ENCODE data around the gene PGM5. TPM values are rescaled to one million over a fixed set of nuclear protein-coding genes. Genes with fewer than 3 reads are reported as not detected.

Gene PGM5
- total and polyA plus RNA-seq, 2 experiments from 2014 or later = not detected

DNA sequence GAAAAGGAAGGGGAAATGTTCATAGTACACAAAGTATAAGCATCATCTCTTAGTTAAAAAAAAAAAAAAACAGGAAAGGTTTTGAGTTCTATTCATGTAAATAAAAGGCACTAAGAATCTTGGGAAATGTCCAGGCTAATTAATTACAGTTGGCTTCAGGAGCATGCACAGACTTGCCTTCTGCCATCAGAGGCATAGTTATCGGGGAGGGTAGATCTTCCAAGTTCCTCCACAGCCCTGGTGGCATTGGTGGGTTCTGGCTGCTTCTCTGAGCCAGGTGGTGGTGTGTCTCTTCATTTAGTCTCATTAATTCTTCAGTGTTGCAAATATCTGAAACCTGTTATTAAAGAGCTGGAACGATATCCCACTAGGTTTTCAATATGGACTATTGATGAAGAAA, 99.0 kb downstream of the PGM5 start:
- Mint-ChIP-seq H3K27ac (no peak overlapping the region), H3K4me3 (no peak overlapping the region), H3K36me3 (ENCODE audit: low read depth) (no peaks in the 10 kb centered on the region), H3K4me1 (peaks cover 8% of the 10 kb centered on the region; the same call in 2 of the 3 replicates), H3K27me3 (ENCODE audit: insufficient read depth, low read depth, poor library complexity) (peaks cover 3% of the 10 kb centered on the region), H3K9me3 (no peaks in the 10 kb centered on the region)
- Histone ChIP-seq H4K20me1 (replicated peaks; ENCODE audit: insufficient read depth) (0 out of 2 replicates have a peak, but pooled peaks cover 5% of the 10 kb centered on the region), H3K4me3 (no peak overlapping the region), H3K36me3 (ENCODE audit: insufficient read depth) (no peaks in the 10 kb centered on the region), H3K4me1 (ENCODE audit: insufficient read depth) (no peaks in the 10 kb centered on the region), H3K27ac (ENCODE audit: low read depth) (no peak overlapping the region), H3K79me2 (replicated peaks; ENCODE audit: insufficient read depth) (no peaks in the 10 kb centered on the region), H3K4me2 (no peak overlapping the region), H2AFZ (no peak overlapping the region), H3F3A (replicated peaks; ENCODE audit: low read depth) (no peaks in the 10 kb centered on the region), H3K9me2 (ENCODE audit: insufficient read depth) (no peaks in the 10 kb centered on the region), H3K27me3 (ENCODE audit: insufficient read depth) (peaks cover 13% of the 10 kb centered on the region; the same call in 1 of the 2 replicates)
- no peak for DNase-seq (ENCODE audit: low spot score)
- TF ChIP-seq, protein P1, sequence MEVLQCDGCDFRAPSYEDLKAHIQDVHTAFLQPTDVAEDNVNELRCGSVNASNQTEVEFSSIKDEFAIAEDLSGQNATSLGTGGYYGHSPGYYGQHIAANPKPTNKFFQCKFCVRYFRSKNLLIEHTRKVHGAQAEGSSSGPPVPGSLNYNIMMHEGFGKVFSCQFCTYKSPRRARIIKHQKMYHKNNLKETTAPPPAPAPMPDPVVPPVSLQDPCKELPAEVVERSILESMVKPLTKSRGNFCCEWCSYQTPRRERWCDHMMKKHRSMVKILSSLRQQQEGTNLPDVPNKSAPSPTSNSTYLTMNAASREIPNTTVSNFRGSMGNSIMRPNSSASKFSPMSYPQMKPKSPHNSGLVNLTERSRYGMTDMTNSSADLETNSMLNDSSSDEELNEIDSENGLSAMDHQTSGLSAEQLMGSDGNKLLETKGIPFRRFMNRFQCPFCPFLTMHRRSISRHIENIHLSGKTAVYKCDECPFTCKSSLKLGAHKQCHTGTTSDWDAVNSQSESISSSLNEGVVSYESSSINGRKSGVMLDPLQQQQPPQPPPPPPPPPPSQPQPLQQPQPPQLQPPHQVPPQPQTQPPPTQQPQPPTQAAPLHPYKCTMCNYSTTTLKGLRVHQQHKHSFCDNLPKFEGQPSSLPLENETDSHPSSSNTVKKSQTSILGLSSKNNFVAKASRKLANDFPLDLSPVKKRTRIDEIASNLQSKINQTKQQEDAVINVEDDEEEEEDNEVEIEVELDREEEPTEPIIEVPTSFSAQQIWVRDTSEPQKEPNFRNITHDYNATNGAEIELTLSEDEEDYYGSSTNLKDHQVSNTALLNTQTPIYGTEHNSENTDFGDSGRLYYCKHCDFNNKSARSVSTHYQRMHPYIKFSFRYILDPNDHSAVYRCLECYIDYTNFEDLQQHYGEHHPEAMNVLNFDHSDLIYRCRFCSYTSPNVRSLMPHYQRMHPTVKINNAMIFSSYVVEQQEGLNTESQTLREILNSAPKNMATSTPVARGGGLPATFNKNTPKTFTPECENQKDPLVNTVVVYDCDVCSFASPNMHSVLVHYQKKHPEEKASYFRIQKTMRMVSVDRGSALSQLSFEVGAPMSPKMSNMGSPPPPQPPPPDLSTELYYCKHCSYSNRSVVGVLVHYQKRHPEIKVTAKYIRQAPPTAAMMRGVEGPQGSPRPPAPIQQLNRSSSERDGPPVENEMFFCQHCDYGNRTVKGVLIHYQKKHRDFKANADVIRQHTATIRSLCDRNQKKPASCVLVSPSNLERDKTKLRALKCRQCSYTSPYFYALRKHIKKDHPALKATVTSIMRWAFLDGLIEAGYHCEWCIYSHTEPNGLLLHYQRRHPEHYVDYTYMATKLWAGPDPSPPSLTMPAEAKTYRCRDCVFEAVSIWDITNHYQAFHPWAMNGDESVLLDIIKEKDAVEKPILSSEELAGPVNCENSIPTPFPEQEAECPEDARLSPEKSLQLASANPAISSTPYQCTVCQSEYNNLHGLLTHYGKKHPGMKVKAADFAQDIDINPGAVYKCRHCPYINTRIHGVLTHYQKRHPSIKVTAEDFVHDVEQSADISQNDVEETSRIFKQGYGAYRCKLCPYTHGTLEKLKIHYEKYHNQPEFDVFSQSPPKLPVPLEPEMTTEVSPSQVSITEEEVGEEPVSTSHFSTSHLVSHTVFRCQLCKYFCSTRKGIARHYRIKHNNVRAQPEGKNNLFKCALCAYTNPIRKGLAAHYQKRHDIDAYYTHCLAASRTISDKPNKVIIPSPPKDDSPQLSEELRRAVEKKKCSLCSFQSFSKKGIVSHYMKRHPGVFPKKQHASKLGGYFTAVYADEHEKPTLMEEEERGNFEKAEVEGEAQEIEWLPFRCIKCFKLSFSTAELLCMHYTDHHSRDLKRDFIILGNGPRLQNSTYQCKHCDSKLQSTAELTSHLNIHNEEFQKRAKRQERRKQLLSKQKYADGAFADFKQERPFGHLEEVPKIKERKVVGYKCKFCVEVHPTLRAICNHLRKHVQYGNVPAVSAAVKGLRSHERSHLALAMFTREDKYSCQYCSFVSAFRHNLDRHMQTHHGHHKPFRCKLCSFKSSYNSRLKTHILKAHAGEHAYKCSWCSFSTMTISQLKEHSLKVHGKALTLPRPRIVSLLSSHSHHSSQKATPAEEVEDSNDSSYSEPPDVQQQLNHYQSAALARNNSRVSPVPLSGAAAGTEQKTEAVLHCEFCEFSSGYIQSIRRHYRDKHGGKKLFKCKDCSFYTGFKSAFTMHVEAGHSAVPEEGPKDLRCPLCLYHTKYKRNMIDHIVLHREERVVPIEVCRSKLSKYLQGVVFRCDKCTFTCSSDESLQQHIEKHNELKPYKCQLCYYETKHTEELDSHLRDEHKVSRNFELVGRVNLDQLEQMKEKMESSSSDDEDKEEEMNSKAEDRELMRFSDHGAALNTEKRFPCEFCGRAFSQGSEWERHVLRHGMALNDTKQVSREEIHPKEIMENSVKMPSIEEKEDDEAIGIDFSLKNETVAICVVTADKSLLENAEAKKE (CRISPR knock-in tag; IDR thresholded peaks at IDR 0.05) = no peak
- TF ChIP-seq REST (IDR thresholded peaks at IDR 0.05; ENCODE audit: unreplicated experiment) (no peak), EZH2phosphoT487 (IDR thresholded peaks at IDR 0.05; ENCODE audit: unreplicated experiment) (no peak), ETS1 (IDR thresholded peaks at IDR 0.05) (no peak), POLR2AphosphoS5 (IDR thresholded peaks at IDR 0.05; ENCODE audit: low read depth) (no peak), CREB1 (CRISPR knock-in tag; IDR thresholded peaks at IDR 0.05; ENCODE audit: low read depth) (no peak), NANOG (IDR thresholded peaks at IDR 0.05; ENCODE audit: borderline replicate concordance) (no peak)
- TF ChIP-seq, protein P2, sequence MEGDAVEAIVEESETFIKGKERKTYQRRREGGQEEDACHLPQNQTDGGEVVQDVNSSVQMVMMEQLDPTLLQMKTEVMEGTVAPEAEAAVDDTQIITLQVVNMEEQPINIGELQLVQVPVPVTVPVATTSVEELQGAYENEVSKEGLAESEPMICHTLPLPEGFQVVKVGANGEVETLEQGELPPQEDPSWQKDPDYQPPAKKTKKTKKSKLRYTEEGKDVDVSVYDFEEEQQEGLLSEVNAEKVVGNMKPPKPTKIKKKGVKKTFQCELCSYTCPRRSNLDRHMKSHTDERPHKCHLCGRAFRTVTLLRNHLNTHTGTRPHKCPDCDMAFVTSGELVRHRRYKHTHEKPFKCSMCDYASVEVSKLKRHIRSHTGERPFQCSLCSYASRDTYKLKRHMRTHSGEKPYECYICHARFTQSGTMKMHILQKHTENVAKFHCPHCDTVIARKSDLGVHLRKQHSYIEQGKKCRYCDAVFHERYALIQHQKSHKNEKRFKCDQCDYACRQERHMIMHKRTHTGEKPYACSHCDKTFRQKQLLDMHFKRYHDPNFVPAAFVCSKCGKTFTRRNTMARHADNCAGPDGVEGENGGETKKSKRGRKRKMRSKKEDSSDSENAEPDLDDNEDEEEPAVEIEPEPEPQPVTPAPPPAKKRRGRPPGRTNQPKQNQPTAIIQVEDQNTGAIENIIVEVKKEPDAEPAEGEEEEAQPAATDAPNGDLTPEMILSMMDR (conservative IDR thresholded peaks at IDR 0.05; ENCODE audit: low read depth in 2 of 2) = no peak
- ATAC-seq = no peak

Data from GM23338 (cell line).